ENCODE data around the gene CWC27.
A peak's percentile ranks its signal among the peaks of the same experiment; 100 is the strongest.

The CWC27 gene

DNA sequence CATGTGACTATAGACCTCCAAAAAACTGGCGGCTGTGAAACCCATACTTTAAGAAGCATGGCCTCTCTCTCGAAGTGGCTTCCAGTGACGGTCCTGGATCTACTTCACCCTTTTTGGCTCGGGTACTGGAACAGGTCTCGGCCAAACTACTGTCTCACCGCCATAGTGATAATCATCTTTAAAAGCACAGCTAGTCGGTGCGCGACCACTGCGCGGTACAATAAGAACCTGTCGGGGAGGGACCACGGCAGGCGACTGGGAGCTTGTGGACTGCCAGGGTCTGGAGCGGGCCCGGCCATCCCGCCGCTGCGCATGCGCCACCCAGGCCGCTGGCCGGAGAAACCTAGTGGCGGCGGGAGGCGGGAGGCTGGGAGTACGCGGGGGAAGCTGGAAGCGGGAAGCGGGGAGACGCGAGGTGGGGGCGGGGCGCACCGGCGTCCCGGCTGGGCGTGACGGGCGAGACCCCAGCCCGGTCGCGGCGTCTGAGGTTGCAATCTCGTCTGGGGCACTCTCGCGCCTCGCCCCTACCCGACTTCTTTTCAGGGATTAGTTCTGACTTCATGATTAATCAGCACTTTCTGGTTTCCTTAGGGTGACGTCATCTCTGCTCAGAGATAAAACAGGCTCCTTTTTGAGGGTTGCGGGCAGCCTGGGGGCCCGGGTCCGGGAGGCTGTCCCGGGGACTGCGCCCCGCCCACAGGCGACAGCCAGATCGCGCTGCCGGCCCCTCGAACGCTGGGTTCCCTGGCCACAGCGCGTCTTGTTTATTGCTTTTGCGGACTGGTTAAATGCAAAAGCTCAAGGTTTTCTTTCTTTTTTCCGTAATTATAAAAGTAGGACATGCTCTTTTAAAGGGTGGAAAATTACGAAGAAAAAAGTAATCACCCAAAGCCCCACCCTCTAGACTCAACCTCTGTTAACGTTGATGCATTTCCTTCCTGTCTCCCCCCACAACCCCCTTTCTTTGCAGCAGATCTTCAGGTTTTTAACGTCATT is 266.8 kb downstream of the CWC27 start:
- peak; percentile 90 for DNase-seq (ENCODE audit: low spot score)
- TF ChIP-seq, protein P1, sequence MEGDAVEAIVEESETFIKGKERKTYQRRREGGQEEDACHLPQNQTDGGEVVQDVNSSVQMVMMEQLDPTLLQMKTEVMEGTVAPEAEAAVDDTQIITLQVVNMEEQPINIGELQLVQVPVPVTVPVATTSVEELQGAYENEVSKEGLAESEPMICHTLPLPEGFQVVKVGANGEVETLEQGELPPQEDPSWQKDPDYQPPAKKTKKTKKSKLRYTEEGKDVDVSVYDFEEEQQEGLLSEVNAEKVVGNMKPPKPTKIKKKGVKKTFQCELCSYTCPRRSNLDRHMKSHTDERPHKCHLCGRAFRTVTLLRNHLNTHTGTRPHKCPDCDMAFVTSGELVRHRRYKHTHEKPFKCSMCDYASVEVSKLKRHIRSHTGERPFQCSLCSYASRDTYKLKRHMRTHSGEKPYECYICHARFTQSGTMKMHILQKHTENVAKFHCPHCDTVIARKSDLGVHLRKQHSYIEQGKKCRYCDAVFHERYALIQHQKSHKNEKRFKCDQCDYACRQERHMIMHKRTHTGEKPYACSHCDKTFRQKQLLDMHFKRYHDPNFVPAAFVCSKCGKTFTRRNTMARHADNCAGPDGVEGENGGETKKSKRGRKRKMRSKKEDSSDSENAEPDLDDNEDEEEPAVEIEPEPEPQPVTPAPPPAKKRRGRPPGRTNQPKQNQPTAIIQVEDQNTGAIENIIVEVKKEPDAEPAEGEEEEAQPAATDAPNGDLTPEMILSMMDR (IDR thresholded peaks at IDR 0.05; ENCODE audit: extremely low read depth, missing control alignments): no peak

DNA sequence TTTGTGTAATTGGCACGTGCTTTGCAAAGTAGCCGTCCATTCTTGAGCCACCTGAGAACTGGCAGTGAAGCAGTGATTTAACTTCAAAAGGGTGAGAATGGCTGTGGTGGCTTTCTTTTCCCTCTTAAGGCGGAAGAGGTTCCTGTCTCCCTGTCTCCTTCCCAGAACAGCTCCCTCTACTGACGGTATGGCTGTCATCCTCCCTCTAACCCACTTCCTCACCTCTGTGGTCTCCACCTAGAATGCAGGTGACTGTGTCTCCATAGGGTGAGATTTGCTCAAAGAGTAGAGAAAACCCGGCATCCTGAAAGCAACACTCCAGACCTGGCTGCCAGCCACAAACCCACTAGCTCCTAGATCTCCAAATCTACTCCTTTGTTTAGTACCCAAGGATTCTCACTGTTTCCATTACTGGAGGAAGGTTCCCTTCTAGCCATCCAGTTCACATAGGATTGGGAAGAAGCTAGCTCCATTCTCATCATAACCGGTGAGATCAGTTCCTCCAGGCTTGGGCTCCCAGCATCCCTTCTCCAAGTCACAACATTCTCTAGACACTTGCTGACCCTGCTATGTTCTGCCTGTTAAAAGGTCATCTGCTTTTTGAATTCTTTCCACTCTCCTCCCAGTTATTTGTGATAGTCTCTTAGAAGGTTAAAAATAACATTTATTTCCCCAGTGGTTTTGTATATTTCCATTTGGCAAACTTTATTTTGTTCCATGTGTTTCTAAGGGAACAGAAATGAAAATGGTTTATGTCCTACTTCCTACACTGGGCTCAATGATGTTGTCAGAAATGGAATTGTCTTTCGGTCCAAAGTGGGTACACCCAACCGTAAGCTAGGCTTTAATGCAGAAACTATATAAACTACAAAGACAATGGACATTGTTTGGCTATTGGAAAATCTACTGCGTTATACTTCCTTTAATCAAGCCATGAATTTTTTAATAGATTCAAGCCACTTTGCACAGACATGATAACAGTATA is 269.4 kb downstream of the CWC27 start:
- TF ChIP-seq, protein P1 (IDR thresholded peaks at IDR 0.05; ENCODE audit: extremely low read depth, missing control alignments): no peak

DNA sequence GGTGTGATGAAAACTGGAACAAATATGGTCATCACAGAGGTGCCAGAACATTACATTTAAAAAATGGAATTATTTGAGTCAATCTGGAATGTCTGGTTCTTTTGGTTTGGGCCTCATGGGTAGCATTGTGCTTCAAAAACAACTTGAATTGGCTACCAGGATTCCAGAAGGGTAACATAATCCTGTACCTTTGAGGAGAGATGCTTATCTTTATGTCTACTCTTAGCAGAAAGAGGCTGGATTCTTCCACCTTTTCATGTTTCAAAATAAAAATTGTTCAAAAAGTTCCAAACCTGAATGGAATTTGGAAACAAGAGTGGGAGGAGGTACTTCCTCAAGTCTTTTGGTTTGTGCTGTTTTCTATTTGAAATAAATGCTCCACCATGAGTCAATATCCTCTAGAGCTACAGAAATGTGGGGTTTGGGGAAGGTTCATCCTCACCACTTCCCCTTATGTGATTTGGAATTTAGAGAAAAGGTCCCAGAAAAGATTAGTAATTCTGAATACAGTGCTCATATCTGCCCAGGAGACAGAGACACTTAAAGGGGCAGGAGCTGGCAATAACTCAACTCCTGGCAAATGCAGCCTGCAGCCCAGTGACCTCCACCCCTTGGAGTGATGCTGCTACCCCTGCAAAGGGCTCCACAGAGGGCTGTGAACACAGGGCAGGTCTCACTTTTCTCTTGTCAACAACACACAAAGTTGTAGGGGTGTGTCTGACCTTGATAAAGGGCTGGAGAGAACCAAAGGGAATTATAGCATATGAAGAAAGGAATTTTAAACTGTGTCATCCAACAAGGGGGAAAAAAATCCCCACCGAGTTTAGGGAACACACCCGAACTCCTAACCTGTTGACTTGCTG is 272.8 kb downstream of the CWC27 start:
- DNase-seq (ENCODE audit: low spot score): no peak

More for the DNA sequence above, 269.4 kb downstream of the CWC27 start:
- DNase-seq (ENCODE audit: low spot score): no peak

DNA sequence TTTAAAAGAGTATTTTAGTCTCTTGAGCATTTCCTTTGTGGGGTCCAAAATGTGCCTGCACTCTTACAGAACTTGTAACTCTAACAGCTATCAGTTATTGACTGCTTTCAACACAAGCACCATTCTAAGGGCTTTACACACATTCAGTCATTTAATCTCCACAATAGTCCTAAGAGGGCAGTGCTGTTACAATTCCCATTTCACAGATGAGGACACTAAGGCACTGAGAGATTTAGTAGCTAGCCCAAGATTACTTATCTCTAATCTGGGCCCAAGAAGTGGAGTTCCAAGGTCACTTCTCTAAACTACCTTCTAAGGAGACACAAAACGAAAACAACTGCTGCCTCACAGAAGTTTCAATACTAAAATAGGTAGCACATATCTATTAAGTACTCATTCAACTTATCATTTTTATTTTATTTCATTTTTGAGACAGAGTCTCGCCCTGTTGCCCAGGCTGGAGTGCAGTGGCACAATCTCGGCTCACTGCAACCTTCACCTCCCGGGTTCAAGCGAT is 275.2 kb downstream of the CWC27 start:
- TF ChIP-seq, protein P1 (IDR thresholded peaks at IDR 0.05; ENCODE audit: extremely low read depth, missing control alignments): no peak
- no peak for DNase-seq (ENCODE audit: low spot score)

More for the DNA sequence above, 272.8 kb downstream of the CWC27 start:
- TF ChIP-seq, protein P1 (IDR thresholded peaks at IDR 0.05; ENCODE audit: extremely low read depth, missing control alignments): no peak

DNA sequence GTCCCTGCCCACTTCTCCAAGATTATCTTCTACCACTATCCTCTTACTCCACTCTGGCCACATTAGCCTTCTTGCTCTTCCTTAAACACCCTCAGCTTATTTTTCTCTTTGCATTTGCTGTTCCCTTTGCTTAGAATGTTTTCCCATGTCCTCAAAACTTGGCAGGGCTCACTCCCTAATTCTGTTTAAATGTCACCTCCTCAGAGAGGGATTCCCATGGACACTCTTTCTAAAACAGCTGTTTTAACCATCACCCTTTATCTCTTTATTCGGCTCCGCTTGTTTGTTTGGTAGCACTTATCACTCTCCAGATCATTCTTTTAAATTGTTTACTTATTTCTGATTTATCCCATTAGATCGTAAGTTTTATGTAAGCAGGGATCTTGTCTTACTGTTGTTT is 278.5 kb downstream of the CWC27 start:
- DNase-seq (ENCODE audit: low spot score): no peak
- TF ChIP-seq, protein P1 (IDR thresholded peaks at IDR 0.05; ENCODE audit: extremely low read depth, missing control alignments): no peak

DNA sequence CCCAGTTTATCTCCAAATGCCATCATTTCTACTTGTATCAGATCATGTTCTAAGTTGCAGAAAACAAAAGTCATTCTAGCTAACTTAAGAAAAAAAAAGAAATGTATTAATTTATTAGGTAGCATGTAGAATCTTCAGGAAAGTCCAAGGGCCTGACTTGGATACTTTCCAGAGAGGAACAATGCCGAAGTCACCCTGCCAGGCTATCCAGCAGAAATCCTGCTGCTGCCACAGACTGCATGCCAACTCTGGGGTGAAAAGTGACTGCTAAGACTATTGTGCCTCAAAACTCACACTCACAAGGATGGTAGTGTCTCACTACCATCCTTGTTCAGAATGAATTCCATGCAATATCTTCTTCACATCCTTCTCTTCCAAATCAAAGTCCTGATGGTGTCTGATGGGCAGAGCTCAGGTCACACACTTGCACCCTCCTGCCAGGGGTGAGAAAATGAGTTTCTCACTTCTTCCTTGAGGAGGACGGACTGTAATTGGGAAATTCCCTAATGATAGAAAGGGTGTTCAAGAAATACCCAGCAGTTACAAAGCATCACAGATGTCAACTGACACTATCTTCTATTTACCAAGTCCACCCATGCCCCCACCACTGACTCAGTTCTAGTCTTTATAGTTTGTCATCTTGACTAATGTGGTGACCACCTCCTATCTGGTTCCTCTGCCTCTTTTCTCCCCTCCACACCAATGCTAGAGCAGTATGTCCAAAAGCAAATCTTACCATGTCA is 279.4 kb downstream of the CWC27 start:
- TF ChIP-seq, protein P1 (IDR thresholded peaks at IDR 0.05; ENCODE audit: extremely low read depth, missing control alignments): no peak

More for the DNA sequence above, 279.4 kb downstream of the CWC27 start:
- DNase-seq (ENCODE audit: low spot score): peak; percentile 42

Measured in GM20000 (cell line).